K562 (cell line): ENCODE results near the gene EYA3. TPM values are rescaled to one million over a fixed set of nuclear protein-coding genes. Genes with fewer than 3 reads are reported as not detected.
A peak's percentile ranks its signal among the peaks of the same experiment; 100 is the strongest.

ENCODE experiments used
- ARNT ChIP-seq, 2 experiments: fragments of 450-650 bp; IDR thresholded peaks; 2 replicates each; pipeline ENCODE4 v1.6.1; 2016; ENCODE audit warnings: mild to moderate bottlenecking in 1 of 2
- CTBP1 ChIP-seq: fragments of 450-650 bp; IDR thresholded peaks from 2 replicates; pipeline ENCODE4 v1.6.1; 2016; ENCODE audit warnings: borderline replicate concordance
- E2F6 ChIP-seq, 2 experiments: IDR thresholded peaks; 2 replicates each; pipeline ENCODE4 v1.6.1; 2011; ENCODE audit warnings: borderline replicate concordance in 1 of 2, control low read depth in 1 of 2, low read depth in 1 of 2, low read length in 1 of 2, mild to moderate bottlenecking in 1 of 2, mixed read lengths in 1 of 2, moderate library complexity in 1 of 2; ENCODE audit not compliant: insufficient read depth in 1 of 2, insufficient read length in 1 of 2, poor library complexity in 1 of 2, severe bottlenecking in 1 of 2; ENCODE audit errors: extremely low read depth in 1 of 2
- ELF1 ChIP-seq: fragments of 200-800 bp; sonication (Bioruptor generic); IDR thresholded peaks from 2 replicates; pipeline ENCODE4 v1.6.1; 2016; ENCODE audit warnings: missing genetic modification characterization, missing compliant biosample characterization
- FOXK2 ChIP-seq, 2 experiments: fragments of 450-650 bp; IDR thresholded peaks in 1 of 2; conservative IDR thresholded peaks in 1 of 2; 2 replicates each; pipeline ENCODE4 v1.6.1; 2016; ENCODE audit warnings: low read depth in 2 of 2, mild to moderate bottlenecking in 1 of 2
- HDGF ChIP-seq: fragments of 450-650 bp; IDR thresholded peaks from 2 replicates; pipeline ENCODE4 v1.6.1; 2016
- L3MBTL2 ChIP-seq: fragments of 450-650 bp; IDR thresholded peaks from 2 replicates; pipeline ENCODE4 v1.6.1; 2016; ENCODE audit warnings: mild to moderate bottlenecking, moderate library complexity
- MAX ChIP-seq: sonication (generic); formaldehyde crosslinking; IDR thresholded peaks from 2 replicates; pipeline ENCODE4 v1.9.0; 2022; ENCODE audit warnings: mild to moderate bottlenecking, missing genetic modification reagents
- MNT ChIP-seq, 2 experiments: fragments of 450-650 bp; conservative IDR thresholded peaks; 2 replicates each; pipeline ENCODE4 v1.6.1; 2017; ENCODE audit warnings: mild to moderate bottlenecking in 2 of 2, moderate library complexity in 2 of 2
- MYNN ChIP-seq, 2 experiments: sonication (generic); formaldehyde crosslinking in 1 of 2; IDR thresholded peaks; 2 replicates each; pipeline versions ENCODE4 v1.5.0 to v1.6.1; 2016 to 2020; ENCODE audit warnings: antibody characterized with exemption in 1 of 2, missing genetic modification reagents in 1 of 2
- TFAP4 ChIP-seq: sonication (generic); formaldehyde crosslinking; IDR thresholded peaks from 2 replicates; pipeline ENCODE4 v1.8.0; 2022; ENCODE audit warnings: missing genetic modification reagents, mild to moderate bottlenecking, moderate library complexity, borderline replicate concordance
- ZBTB40 ChIP-seq, 2 experiments: fragments of 450-650 bp in 1 of 2; sonication (generic) in 1 of 2; formaldehyde crosslinking in 1 of 2; IDR thresholded peaks; 2 replicates each; pipeline versions ENCODE4 v1.7.1 to v1.9.0; 2016 to 2022; ENCODE audit warnings: inconsistent platforms in 1 of 2, mild to moderate bottlenecking in 1 of 2, missing genetic modification reagents in 1 of 2
- polyA plus RNA-seq, 8 experiments: library from polyadenylated mRNA; depleted of rRNA in 4 of 8; stranded (reverse) in 5 of 8; unstranded in 3 of 8; fragments of >200 nt; fragmentation: Nextera tagmentation in 2 of 8; fragmentation: Illumina TruSeq in 1 of 8; extraction: Ambion mirVana in 2 of 8; extraction: Trizol in 1 of 8; gene quantifications; 2 replicates each; pipeline versions ENCODE4 v1.2.1 to v1.2.3, GENCODE V29; 2011 to 2014; ENCODE audit warnings: inconsistent platforms in 1 of 8, missing spikeins in 1 of 8
- total RNA-seq, 7 experiments: library from RNA; depleted of rRNA in 6 of 7; stranded (reverse); fragments of >200 nt in 6 of 7; fragmentation: Illumina TruSeq in 2 of 7; extraction: Trizol in 2 of 7; gene quantifications; 2 replicates each; pipeline versions ENCODE4 v1.2.1 to v1.2.3, GENCODE V29; 2011 to 2021; ENCODE audit warnings: low replicate concordance in 1 of 7

EYA3 gene
- total and polyA plus RNA-seq, 9 of the 15 experiments (the other 6 are each of a cell fraction or from before 2014, with no cell fraction given) = 21.7 to 64.0 (median 43.6) TPM

GRCh38 chr1:27934818-27935549 lies 153.4 kb downstream of the EYA3 start, which contains the start of gene SMPDL3B (continued):
- peak in 1 of 2 experiments; percentile 20 for TF ChIP-seq E2F6 (IDR thresholded peaks at IDR 0.05; ENCODE audit: borderline replicate concordance in 1 of 2, extremely low read depth in 1 of 2, insufficient read depth in 1 of 2, insufficient read length in 1 of 2, low read depth in 1 of 2, low read length in 1 of 2, poor library complexity in 1 of 2, severe bottlenecking in 1 of 2)
- 0 out of 2 replicates have a peak, but pooled peaks have one; percentile 13 for TF ChIP-seq ZBTB40 (IDR thresholded peaks at IDR 0.05)
- no peak for TF ChIP-seq ZBTB40 (CRISPR knock-in tag; IDR thresholded peaks at IDR 0.05)
- peak in 1 of 2 experiments; percentile 30; a peak in 1 of 4 replicates for TF ChIP-seq MNT (conservative IDR thresholded peaks at IDR 0.05)
- no peak for TF ChIP-seq ELF1 (tag)
- TF ChIP-seq TFAP4 (CRISPR knock-in tag) = 0 out of 2 replicates have a peak, but pooled peaks have one; percentile 17
- TF ChIP-seq L3MBTL2 = peak; percentile 82
- no peak for TF ChIP-seq HDGF
- TF ChIP-seq MAX (CRISPR knock-in tag) = peak; percentile 73
- no peak for TF ChIP-seq MYNN (IDR thresholded peaks at IDR 0.05)
- TF ChIP-seq MYNN (CRISPR knock-in tag; IDR thresholded peaks at IDR 0.05) = peak; percentile 29; the same call in 1 of the 2 replicates
- TF ChIP-seq FOXK2 (conservative IDR thresholded peaks at IDR 0.05 in 1 of 2, IDR thresholded peaks at IDR 0.05 in 1 of 2; ENCODE audit: low read depth in 2 of 2) = 0 out of 4 replicates have a peak, but pooled peaks of 1 of the 2 experiments have one; percentile 17
- TF ChIP-seq CTBP1 = peak; percentile 47; the same call in 1 of the 2 replicates
- TF ChIP-seq ARNT (IDR thresholded peaks at IDR 0.05) = no peak
